Measurements from ENCODE around the gene GRK2. TPM values are rescaled to one million over a fixed set of nuclear protein-coding genes. Genes with fewer than 3 reads are reported as not detected.
A peak's percentile ranks its signal among the peaks of the same experiment; 100 is the strongest.

Gene GRK2
- total and polyA plus RNA-seq, 12 donors = 26.4 to 159 (median 59.6) TPM

- H3K4me1 ChIP-seq (replicated peaks in 1 of 2) = peaks cover 16 to 19% of the 10 kb centered on the region in 2 donors
- peak in 6 of 7 donors; percentile 78 to 91 (median 87) for DNase-seq
- peak in 1 of 2 donors; percentile 39 for TF ChIP-seq POLR2A (IDR thresholded peaks at IDR 0.05)
- TF ChIP-seq CTCF (IDR thresholded peaks at IDR 0.05) = no peak
- intact Hi-C loops (cut with DNase I) = no loop called here
- H3K36me3 ChIP-seq (replicated peaks in 1 of 2) = peaks cover 0 to 98% of the 10 kb centered on the region in 2 donors
- no peaks in the 10 kb centered on the region for H3K9me3 ChIP-seq (replicated peaks in 1 of 3)
- H3K27ac ChIP-seq = peak overlapping the region in 1 of 5 donors; percentile 26
- H3K4me3 ChIP-seq = no peak overlapping the region
- no peaks in the 10 kb centered on the region for H3K27me3 ChIP-seq
Measured at GRCh38 chr11:67248653-67249052, 17.6 kb upstream of the GRK2 start.

GRCh38 chr11:67250059-67251043 is 15.9 kb upstream of the GRK2 start:
- intact Hi-C loops (cut with DNase I) = no loop called here
- H3K4me1 ChIP-seq (replicated peaks in 1 of 2) = peaks cover 13 to 14% of the 10 kb centered on the region in 2 donors
- H3K27me3 ChIP-seq = no peaks in the 10 kb centered on the region
- no peak overlapping the region for H3K4me3 ChIP-seq
- no peak for TF ChIP-seq CTCF (IDR thresholded peaks at IDR 0.05)
- no peak for TF ChIP-seq POLR2A (IDR thresholded peaks at IDR 0.05)
- 92 to 93% (median 93%) methylated on average over 32 to 37 of the region's 37 CpGs for WGBS, 4 donors
- no peaks in the 10 kb centered on the region for H3K9me3 ChIP-seq (replicated peaks in 1 of 3)
- peaks cover 0 to 98% of the 10 kb centered on the region in 2 donors for H3K36me3 ChIP-seq (replicated peaks in 1 of 2)
- H3K27ac ChIP-seq = no peak overlapping the region
- no peak for DNase-seq

- H3K27ac ChIP-seq = no peak overlapping the region
- no peaks in the 10 kb centered on the region for H3K27me3 ChIP-seq
- 82 to 100% (median 86%) methylated on average over 1 of the region's 1 CpG for WGBS, 4 donors
- no peaks in the 10 kb centered on the region for H3K9me3 ChIP-seq (replicated peaks in 1 of 3)
- peaks cover 13 to 14% of the 10 kb centered on the region in 2 donors for H3K4me1 ChIP-seq (replicated peaks in 1 of 2)
- TF ChIP-seq POLR2A (IDR thresholded peaks at IDR 0.05) (no peak), CTCF (IDR thresholded peaks at IDR 0.05) (no peak)
- H3K4me3 ChIP-seq = no peak overlapping the region
- intact Hi-C loops (cut with DNase I) = no loop called here
- peaks cover 0 to 98% of the 10 kb centered on the region in 2 donors for H3K36me3 ChIP-seq (replicated peaks in 1 of 2)
- no peak for DNase-seq
Measured at GRCh38 chr11:67251841-67252240, 14.4 kb upstream of the GRK2 start.

GRCh38 chr11:67252831-67253239 is 13.4 kb upstream of the GRK2 start:
- TF ChIP-seq POLR2A (IDR thresholded peaks at IDR 0.05) = no peak
- TF ChIP-seq CTCF (IDR thresholded peaks at IDR 0.05) = peak in 5 of 6 experiments; percentile 29 to 48 (median 35)
- intact Hi-C loops (cut with DNase I) = no loop called here
- H3K4me1 ChIP-seq (replicated peaks in 1 of 2) = peaks cover 12 to 13% of the 10 kb centered on the region in 2 donors
- H3K9me3 ChIP-seq (replicated peaks in 1 of 3) = no peaks in the 10 kb centered on the region
- H3K27me3 ChIP-seq = no peaks in the 10 kb centered on the region
- H3K36me3 ChIP-seq (replicated peaks in 1 of 2) = peaks cover 0 to 94% of the 10 kb centered on the region in 2 donors
- 74 to 89% (median 82%) methylated on average over 2 to 4 of the region's 4 CpGs for WGBS, 4 donors
- peak overlapping the region in 1 of 5 donors; percentile 8 for H3K27ac ChIP-seq
- DNase-seq = peak in 2 of 7 donors; percentile 63 to 64
- H3K4me3 ChIP-seq = no peak overlapping the region

Measured in adrenal gland (tissue), 12 donors.